ENCODE measurements around the gene SLC6A13.

SLC6A13 gene

DNA sequence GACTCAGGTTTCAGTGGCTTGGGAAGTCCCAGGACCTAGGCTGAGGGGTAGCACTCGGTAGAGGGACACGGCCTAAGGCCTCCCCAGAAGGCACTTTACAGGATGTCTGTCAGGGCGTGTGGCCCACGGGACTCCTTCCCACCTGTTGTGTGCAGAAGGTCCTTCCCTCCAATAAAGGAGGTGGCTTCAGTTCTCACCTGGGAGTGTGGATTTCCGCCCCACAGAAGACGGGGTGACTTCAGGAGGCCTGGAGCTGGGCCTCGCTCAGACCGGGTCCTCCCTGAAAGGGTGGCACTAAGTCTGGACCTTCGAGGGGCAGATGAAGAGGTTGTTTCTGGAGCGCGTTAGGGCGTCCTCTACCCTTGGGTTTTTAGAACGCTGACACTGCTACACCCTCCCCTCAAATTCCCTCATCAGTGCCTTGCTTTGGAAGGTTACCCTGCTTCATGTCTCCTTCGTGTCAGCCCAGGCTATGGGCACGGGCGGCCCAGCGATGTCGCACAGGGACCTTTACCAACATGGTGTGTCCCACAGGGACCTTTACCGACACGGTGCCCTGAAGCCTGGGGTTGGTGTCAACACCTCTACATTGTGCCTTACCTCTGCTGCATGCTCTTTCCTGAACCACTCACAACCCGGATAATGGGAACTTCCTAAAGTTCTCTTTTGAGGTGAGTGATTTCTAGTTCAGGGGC, 55.7 kb downstream of the SLC6A13 start:
- H3K27ac ChIP-seq, result no peak overlapping the region
- no peak overlapping the region for H3K4me3 ChIP-seq (ENCODE audit: low read depth, low read length)
- TF ChIP-seq, protein P1, sequence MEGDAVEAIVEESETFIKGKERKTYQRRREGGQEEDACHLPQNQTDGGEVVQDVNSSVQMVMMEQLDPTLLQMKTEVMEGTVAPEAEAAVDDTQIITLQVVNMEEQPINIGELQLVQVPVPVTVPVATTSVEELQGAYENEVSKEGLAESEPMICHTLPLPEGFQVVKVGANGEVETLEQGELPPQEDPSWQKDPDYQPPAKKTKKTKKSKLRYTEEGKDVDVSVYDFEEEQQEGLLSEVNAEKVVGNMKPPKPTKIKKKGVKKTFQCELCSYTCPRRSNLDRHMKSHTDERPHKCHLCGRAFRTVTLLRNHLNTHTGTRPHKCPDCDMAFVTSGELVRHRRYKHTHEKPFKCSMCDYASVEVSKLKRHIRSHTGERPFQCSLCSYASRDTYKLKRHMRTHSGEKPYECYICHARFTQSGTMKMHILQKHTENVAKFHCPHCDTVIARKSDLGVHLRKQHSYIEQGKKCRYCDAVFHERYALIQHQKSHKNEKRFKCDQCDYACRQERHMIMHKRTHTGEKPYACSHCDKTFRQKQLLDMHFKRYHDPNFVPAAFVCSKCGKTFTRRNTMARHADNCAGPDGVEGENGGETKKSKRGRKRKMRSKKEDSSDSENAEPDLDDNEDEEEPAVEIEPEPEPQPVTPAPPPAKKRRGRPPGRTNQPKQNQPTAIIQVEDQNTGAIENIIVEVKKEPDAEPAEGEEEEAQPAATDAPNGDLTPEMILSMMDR (IDR thresholded peaks at IDR 0.05; ENCODE audit: low read depth, low read length), result no peak
- no peaks in the 10 kb centered on the region for H3K9me3 ChIP-seq (ENCODE audit: severe bottlenecking)
- no peak for DNase-seq
- H3K27me3 ChIP-seq (ENCODE audit: insufficient read depth, low read depth, severe bottlenecking), result no peaks in the 10 kb centered on the region
- H3K36me3 ChIP-seq, result no peaks in the 10 kb centered on the region

GRCh38 chr12:205026-205425, 57.6 kb downstream of the SLC6A13 start:
- TF ChIP-seq, protein P1 (IDR thresholded peaks at IDR 0.05; ENCODE audit: low read depth, low read length), result no peak
- Histone ChIP-seq H3K4me3 (ENCODE audit: low read depth, low read length) (no peak overlapping the region), H3K27me3 (ENCODE audit: insufficient read depth, low read depth, severe bottlenecking) (no peaks in the 10 kb centered on the region), H3K9me3 (ENCODE audit: severe bottlenecking) (no peaks in the 10 kb centered on the region), H3K27ac (no peak overlapping the region), H3K36me3 (no peaks in the 10 kb centered on the region)
- no peak for DNase-seq

- TF ChIP-seq, protein P1 (IDR thresholded peaks at IDR 0.05; ENCODE audit: low read depth, low read length), result no peak
- Histone ChIP-seq H3K4me3 (ENCODE audit: low read depth, low read length) (peak overlapping the region; percentile 37; the same call in 1 of the 2 replicates), H3K27me3 (ENCODE audit: insufficient read depth, low read depth, severe bottlenecking) (no peaks in the 10 kb centered on the region)
Measured at GRCh38 chr12:204261-204678, 58.4 kb downstream of the SLC6A13 start.

DNA sequence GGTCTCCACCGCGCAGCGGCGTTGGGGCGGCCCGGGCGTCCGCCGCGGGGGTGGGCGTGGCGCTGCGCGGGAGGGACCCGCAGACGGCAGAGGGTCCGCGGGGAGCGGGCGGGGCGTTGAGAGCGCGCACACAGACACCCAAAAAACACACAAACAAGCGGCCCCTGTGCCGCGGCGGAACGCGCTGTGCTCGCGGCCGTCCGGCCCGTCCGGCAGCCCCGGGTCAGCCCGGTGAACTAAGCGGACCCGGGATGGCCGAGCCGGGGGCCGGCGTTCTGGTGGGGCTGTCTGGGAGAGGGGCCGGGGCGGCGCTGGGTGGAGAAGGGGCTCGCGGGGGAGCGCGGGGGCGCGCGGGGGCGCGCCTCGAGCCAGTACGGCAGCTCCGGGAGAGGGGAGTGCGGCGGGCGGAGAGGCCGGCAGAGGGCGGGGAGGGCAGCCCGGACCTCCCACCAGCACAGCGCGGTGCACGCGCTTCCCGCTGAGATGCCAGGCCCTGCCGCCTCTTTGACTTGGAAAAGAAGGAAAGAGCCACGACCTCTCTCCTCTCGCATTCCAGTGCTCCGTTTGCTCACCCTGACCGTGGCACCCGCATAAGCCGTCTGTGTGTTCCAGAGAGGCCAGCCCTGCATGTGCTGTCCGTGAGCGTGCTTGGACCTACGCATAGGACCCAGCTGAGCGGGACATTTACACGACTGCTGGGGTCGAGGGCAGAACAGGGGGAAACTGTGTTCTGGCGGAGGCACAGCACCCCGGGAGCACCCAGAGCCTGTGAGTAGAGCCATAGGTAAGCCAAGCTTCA, 59.0 kb downstream of the SLC6A13 start:
- DNase-seq, result peak; percentile 43
- H3K27me3 ChIP-seq (ENCODE audit: insufficient read depth, low read depth, severe bottlenecking), result no peaks in the 10 kb centered on the region
- H3K4me3 ChIP-seq (ENCODE audit: low read depth, low read length), result peak overlapping the region; percentile 37
- H3K27ac ChIP-seq, result no peak overlapping the region
- H3K36me3 ChIP-seq, result no peaks in the 10 kb centered on the region
- H3K9me3 ChIP-seq (ENCODE audit: severe bottlenecking), result no peaks in the 10 kb centered on the region
- TF ChIP-seq, protein P1 (IDR thresholded peaks at IDR 0.05; ENCODE audit: low read depth, low read length), result 0 out of 2 replicates have a peak, but pooled peaks have one; percentile 18

More at GRCh38 chr12:204261-204678, 58.4 kb downstream of the SLC6A13 start:
- no peaks in the 10 kb centered on the region for H3K36me3 ChIP-seq
- no peaks in the 10 kb centered on the region for H3K9me3 ChIP-seq (ENCODE audit: severe bottlenecking)
- no peak for DNase-seq
- no peak overlapping the region for H3K27ac ChIP-seq

GRCh38 chr12:203074-203461, 59.6 kb downstream of the SLC6A13 start:
- no peaks in the 10 kb centered on the region for H3K27me3 ChIP-seq (ENCODE audit: insufficient read depth, low read depth, severe bottlenecking)
- no peaks in the 10 kb centered on the region for H3K36me3 ChIP-seq
- no peak for DNase-seq
- H3K9me3 ChIP-seq (ENCODE audit: severe bottlenecking), result no peaks in the 10 kb centered on the region
- H3K27ac ChIP-seq, result no peak overlapping the region
- TF ChIP-seq, protein P1 (IDR thresholded peaks at IDR 0.05; ENCODE audit: low read depth, low read length), result no peak
- no peak overlapping the region for H3K4me3 ChIP-seq (ENCODE audit: low read depth, low read length)

All from WERI-Rb-1 (cell line).